A673 (cell line): ENCODE data around the gene RGS7. TPM values are rescaled to one million over a fixed set of nuclear protein-coding genes. Genes with fewer than 3 reads are reported as not detected.

Experiments used
- BruUV-seq: library from RNA; stranded (reverse); fragments of 400-500 nt; replicated peaks from 2 replicates; lab custom pipeline; 2021; lab: Mats Ljungman, UMichigan
- CTCF ChIA-PET: fragments of 300-600 bp; sonication (Branson Sonifier 250); formaldehyde crosslinking; loops from one replicate; lab custom pipeline; 2022; ENCODE audit warnings: antibody characterized with exemption; lab: Charles Lee
- POLR2A ChIA-PET: fragments of 300-600 bp; sonication (Branson Sonifier 250); formaldehyde crosslinking; loops from one replicate; lab custom pipeline; 2022; ENCODE audit warnings: antibody characterized with exemption; ENCODE audit not compliant: low non-redundant PET; lab: Charles Lee
- DNase-seq: peaks from one replicate; pipeline ENCODE4 v3.0.0-alpha.2; 2015; ENCODE audit warnings: low spot score
- H3K27ac ChIP-seq: fragments of 200-600 bp; sonication (generic); 2 replicates; pipeline ENCODE4 v1.5.1; 2016; ENCODE audit warnings: mixed run types, low read depth, mild to moderate bottlenecking, mixed read lengths, antibody characterized with exemption, low read length; ENCODE audit not compliant: poor library complexity, severe bottlenecking
- H3K27me3 ChIP-seq: fragments of 200-600 bp; sonication (generic); replicated peaks from 2 replicates; pipeline ENCODE4 v1.6.1; 2017; ENCODE audit warnings: mixed run types, low read depth, mild to moderate bottlenecking, mixed read lengths, antibody characterized with exemption, low read length; ENCODE audit not compliant: insufficient read depth, poor library complexity
- H3K36me3 ChIP-seq: fragments of 200-600 bp; sonication (generic); 2 replicates; pipeline ENCODE4 v1.6.1; 2016; ENCODE audit warnings: mixed run types, mild to moderate bottlenecking, mixed read lengths, antibody characterized with exemption, low read length; ENCODE audit not compliant: insufficient read depth, poor library complexity, severe bottlenecking
- H3K4me1 ChIP-seq: fragments of 200-600 bp; sonication (generic); 2 replicates; pipeline ENCODE4 v1.6.1; 2017; ENCODE audit warnings: mixed run types, mild to moderate bottlenecking, mixed read lengths, antibody characterized with exemption, low read length; ENCODE audit not compliant: insufficient read depth, poor library complexity, severe bottlenecking
- H3K4me3 ChIP-seq: fragments of 200-600 bp; sonication (generic); 2 replicates; pipeline ENCODE4 v1.5.1; 2016; ENCODE audit warnings: low read depth, mixed run types, mild to moderate bottlenecking, mixed read lengths, low read length; ENCODE audit not compliant: poor library complexity, severe bottlenecking
- H3K9me3 ChIP-seq: fragments of 200-600 bp; sonication (generic); 2 replicates; pipeline ENCODE4 v1.6.1; 2016; ENCODE audit warnings: mixed run types, low read depth, mild to moderate bottlenecking, mixed read lengths, antibody characterized with exemption, low read length; ENCODE audit not compliant: poor library complexity, severe bottlenecking
- CTCF ChIP-seq: fragments of 300-800, 200-600 bp; sonication (generic); conservative IDR thresholded peaks from 2 replicates; pipeline ENCODE4 v1.5.1; 2017; ENCODE audit warnings: low read depth, mild to moderate bottlenecking, antibody characterized with exemption, low read length, moderate library complexity, mixed read lengths
- EZH2 ChIP-seq: fragments of 200-600 bp; sonication (generic); IDR thresholded peaks from 2 replicates; pipeline ENCODE4 v1.6.1; 2017; ENCODE audit warnings: borderline replicate concordance, low read depth, mild to moderate bottlenecking, mixed read lengths, antibody characterized with exemption, low read length; ENCODE audit not compliant: poor library complexity, severe bottlenecking
- intact Hi-C: fragments of 100-400 bp; cut with micrococcal nuclease; formaldehyde crosslinking; loops from one replicate; pipeline ENCODE4 v1.10.0; 2022; ENCODE audit not compliant: unreplicated experiment
- total RNA-seq: library from RNA; stranded (reverse); gene quantifications from 2 replicates; pipeline ENCODE4 v1.2.3, GENCODE V29; 2021

Gene RGS7
- total RNA-seq, 1 experiment from 2014 or later: not detected

GRCh38 chr1:241331328-241332036 lies 25.5 kb downstream of the RGS7 start:
- intact Hi-C loops: no loop called here
- no peak for DNase-seq
- Histone ChIP-seq H3K27me3 (peaks cover 26% of the 10 kb centered on the region), H3K9me3 (no peaks in the 10 kb centered on the region), H3K4me3 (no peak overlapping the region), H3K36me3 (no peaks in the 10 kb centered on the region), H3K4me1 (no peaks in the 10 kb centered on the region), H3K27ac (no peak overlapping the region)
- BruUV-seq: no TSS peak
- TF ChIP-seq EZH2: no peak
- TF ChIP-seq CTCF: no peak
- ChIA-PET POLR2A (no interaction called here), CTCF (no interaction called here)

DNA sequence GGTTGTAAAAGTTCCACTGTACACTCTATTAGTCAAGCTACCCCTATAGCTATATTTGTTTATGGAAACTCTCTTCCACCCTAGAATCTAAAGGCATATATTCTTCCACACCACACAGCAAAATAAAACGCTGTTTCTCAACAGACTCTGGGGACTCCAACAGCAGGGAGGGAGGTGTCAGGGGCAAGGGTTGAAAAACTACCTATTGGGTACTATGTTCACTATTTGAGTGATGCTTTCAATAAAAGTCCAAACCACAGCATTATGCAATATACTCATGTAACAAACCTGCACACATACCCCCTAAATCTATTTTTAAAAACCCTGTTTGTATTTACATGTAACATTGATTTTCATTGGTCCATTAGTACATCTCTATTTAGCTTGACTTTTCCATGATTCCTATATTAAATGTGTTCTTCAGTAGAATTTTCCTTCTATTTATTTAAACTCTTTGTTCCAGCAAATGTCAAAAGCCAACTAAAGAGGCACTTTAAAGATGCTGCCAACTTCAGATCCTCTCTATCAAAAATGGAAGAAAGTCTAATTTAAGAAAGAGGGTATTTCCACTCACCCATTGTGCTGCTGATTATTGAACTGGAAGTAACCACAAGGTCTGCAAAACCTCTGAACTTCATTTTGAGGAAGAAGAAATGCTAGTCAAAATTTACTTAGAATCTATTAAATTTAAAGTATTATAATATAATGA lies 26.2 kb downstream of the RGS7 start:
- Histone ChIP-seq H3K27me3 (peaks cover 26% of the 10 kb centered on the region), H3K36me3 (no peaks in the 10 kb centered on the region), H3K4me3 (no peak overlapping the region), H3K27ac (no peak overlapping the region), H3K4me1 (no peaks in the 10 kb centered on the region), H3K9me3 (no peaks in the 10 kb centered on the region)
- no TSS peak for BruUV-seq
- TF ChIP-seq CTCF: no peak
- TF ChIP-seq EZH2: no peak
- no peak for DNase-seq
- ChIA-PET CTCF (no interaction called here), POLR2A (no interaction called here)
- intact Hi-C loops: no loop called here

- Histone ChIP-seq H3K27me3 (peaks cover 9% of the 10 kb centered on the region), H3K27ac (no peak overlapping the region), H3K36me3 (no peaks in the 10 kb centered on the region), H3K4me1 (no peaks in the 10 kb centered on the region), H3K4me3 (no peak overlapping the region), H3K9me3 (no peaks in the 10 kb centered on the region)
- CTCF ChIA-PET: no interaction called here
- DNase-seq: no peak
- intact Hi-C loops: no loop called here
- BruUV-seq: no TSS peak
- POLR2A ChIA-PET: no interaction called here
- TF ChIP-seq EZH2: no peak
- TF ChIP-seq CTCF: no peak
These were observed 31.5 kb downstream of the RGS7 start for GRCh38 chr1:241325456-241325855.
